Peyer's patch (tissue), 4 donors: Measurements from ENCODE around the gene FGF16. TPM values are rescaled to one million over a fixed set of nuclear protein-coding genes. Genes with fewer than 3 reads are reported as not detected.
"Not testable (repeated sequence)": the region's sequence is repeated elsewhere in the genome, so short reads cannot be mapped to it uniquely, and the experiment has no call there.

Source experiments
- DNase-seq, 3 donors: peaks; one replicate each; pipeline ENCODE4 v3.0.0-alpha.2; 2017 to 2019
- H3K27ac ChIP-seq, 4 donors: fragments of 200-600 bp; sonication (generic); one replicate each; pipeline ENCODE4 v1.5.1; 2016 to 2019
- H3K27me3 ChIP-seq, 2 donors: fragments of 200-600 bp; sonication (generic); one replicate each; pipeline ENCODE4 v1.5.1; 2019
- H3K36me3 ChIP-seq, 3 donors: fragments of 200-600 bp; sonication (generic); one replicate each; pipeline ENCODE4 v1.5.1; 2016 to 2019
- H3K4me1 ChIP-seq, 4 donors: fragments of 200-600 bp; sonication (generic); one replicate each; pipeline ENCODE4 v1.5.1; 2016 to 2019
- H3K4me3 ChIP-seq, 4 donors: fragments of 200-600 bp; sonication (generic); 1 replicate in 3 of 4; 2 replicates in 1 of 4; pipeline ENCODE4 v1.5.1; 2016 to 2019; ENCODE audit warnings: mild to moderate bottlenecking in 1 of 4
- H3K9me3 ChIP-seq, 4 donors: fragments of 200-600 bp; sonication (generic); one replicate each; pipeline ENCODE4 v1.5.1; 2016 to 2019; ENCODE audit warnings: mild to moderate bottlenecking in 1 of 4
- CTCF ChIP-seq, 6 experiments: fragments of 450-650 bp in 4 of 6; fragments of 200-600 bp in 2 of 6; sonication (generic) in 1 of 6; IDR thresholded peaks; one replicate each; pipeline ENCODE4 v1.5.1; 2017 to 2019; ENCODE audit warnings: antibody characterized with exemption in 6 of 6, mild to moderate bottlenecking in 3 of 6, moderate library complexity in 1 of 6
- POLR2A ChIP-seq, 2 donors: fragments of 450-650 bp; IDR thresholded peaks; one replicate each; pipeline ENCODE4 v1.5.1; 2017; ENCODE audit warnings: antibody characterized with exemption in 2 of 2, mild to moderate bottlenecking in 2 of 2, moderate library complexity in 2 of 2
- total RNA-seq, 4 donors: library from RNA; depleted of rRNA; stranded (reverse); fragments of >200 nt; gene quantifications; one replicate each; pipeline ENCODE4 v1.1.0, GENCODE V29; 2016

FGF16 gene
- total RNA-seq, result not detected

DNA sequence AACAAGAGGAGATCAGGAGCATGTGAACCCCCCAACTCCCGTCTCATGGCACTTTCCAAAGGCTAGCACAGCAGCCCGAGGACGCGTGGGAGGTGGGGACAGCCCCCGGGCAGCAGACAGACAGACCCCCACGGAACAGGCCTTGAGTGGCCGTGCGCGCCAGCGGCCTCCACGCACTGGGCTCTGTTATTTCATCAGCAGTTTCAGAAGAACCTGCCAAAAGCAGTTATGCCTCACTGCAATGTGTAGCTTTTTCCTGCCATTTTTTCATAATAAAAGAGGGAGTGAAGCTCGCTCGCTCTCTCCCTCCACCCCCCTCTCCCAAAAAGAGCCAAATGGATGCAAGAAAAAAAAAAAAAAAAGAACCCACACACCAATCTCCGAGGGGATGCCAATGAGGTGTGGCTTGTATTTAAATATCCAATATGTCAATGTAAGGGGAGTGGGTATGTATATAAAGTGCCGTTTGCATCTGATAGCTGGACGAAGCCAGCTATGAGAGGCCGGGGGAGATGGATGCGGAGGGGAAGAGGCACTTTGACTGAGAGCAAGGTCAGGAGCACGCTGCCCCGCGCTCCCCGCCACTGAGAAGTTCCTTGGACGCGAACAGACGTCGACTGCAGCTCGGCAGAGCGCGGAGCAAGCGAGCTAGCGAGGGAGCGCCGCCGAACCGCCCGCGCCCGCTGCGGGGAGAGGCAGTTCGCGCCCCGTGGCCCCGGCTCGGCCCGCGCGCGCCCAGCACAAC, at the start of gene FGF16:
Gene FGF16 (plus strand): TSS at position 482 of the 745 bp plus-strand sequence. CDS start 286 bp downstream, outside the sequence.
- Histone ChIP-seq H3K4me1 (no peaks in the 10 kb centered on the region), H3K4me3 (peak within 1 kb of the TSS; percentile 7 to 46 (median 32)), H3K9me3 (no peaks in the 10 kb centered on the region), H3K27ac (no peak within 1 kb of the TSS), H3K27me3 (no peaks in the 10 kb centered on the region), H3K36me3 (no peaks in the 10 kb centered on the region)
- TF ChIP-seq CTCF (IDR thresholded peaks at IDR 0.05), result no peak
- no peak for TF ChIP-seq POLR2A (IDR thresholded peaks at IDR 0.05)
- no peak for DNase-seq

DNA sequence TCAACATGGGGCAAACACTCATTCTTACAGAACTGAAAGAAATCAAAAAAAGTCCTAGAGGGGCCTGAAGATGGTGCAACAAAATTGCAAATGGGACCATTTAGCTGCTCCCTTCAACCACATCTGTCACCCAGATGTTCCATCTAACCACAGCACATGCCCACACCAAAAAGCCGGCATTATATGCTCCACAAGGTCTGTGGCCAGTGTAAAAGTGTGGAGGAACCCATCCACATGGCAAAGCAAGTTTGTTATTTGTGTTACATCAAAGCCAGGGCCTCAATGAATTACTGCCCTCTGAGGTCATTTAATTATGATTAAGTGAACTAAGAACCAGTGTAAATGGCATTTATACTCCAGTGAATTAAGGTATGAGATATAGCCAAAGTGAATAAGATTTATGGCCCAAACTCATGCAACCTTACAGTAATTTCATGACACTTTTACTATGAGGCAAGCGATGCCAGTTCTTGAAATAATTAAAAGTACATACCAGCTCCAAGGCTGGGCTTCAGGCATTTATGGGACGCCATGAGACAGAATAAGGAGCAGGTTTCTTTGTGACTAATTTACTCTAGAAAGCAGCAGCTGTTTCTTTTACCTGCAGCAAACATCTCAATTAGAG, 48.7 kb upstream of the FGF16 start:
- DNase-seq, result no peak
- Histone ChIP-seq H3K4me1 (no peaks in the 10 kb centered on the region), H3K9me3 (no peaks in the 10 kb centered on the region), H3K4me3 (no peak overlapping the region), H3K36me3 (no peaks in the 10 kb centered on the region), H3K27ac (no peak overlapping the region), H3K27me3 (no peaks in the 10 kb centered on the region)
- TF ChIP-seq CTCF (IDR thresholded peaks at IDR 0.05) (no peak), POLR2A (IDR thresholded peaks at IDR 0.05) (no peak)

DNA sequence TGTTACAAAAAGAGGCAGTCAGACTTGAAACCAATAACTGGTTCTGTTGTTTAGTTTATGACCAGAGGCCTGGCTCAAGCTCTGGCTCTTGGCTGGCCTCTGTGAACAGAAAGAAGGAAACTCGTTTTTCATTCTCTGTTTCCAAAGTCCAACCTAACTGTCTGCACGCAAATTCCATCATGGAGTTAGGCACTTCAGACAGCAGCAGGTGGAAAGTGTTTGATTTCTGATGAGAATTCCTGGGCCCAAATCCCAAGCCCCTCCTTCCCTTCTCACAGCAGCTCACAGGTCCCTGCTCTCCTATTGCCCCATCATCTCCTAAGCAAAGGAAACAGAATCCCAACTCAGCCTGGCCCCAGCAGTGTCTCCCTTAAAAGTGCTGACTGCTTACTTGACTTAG, 42.8 kb upstream of the FGF16 start:
- H3K27ac ChIP-seq, result no peak overlapping the region
- no peak overlapping the region for H3K4me3 ChIP-seq
- no peaks in the 10 kb centered on the region for H3K9me3 ChIP-seq
- no peaks in the 10 kb centered on the region for H3K4me1 ChIP-seq
- H3K27me3 ChIP-seq, result no peaks in the 10 kb centered on the region
- TF ChIP-seq CTCF (IDR thresholded peaks at IDR 0.05) (no peak), POLR2A (IDR thresholded peaks at IDR 0.05) (no peak)
- H3K36me3 ChIP-seq, result no peaks in the 10 kb centered on the region
- no peak for DNase-seq

- not testable (repeated sequence) for H3K36me3 ChIP-seq, H3K27ac ChIP-seq, H3K4me3 ChIP-seq, H3K4me1 ChIP-seq, H3K27me3 ChIP-seq, H3K9me3 ChIP-seq, DNase-seq
These were observed 39.4 kb upstream of the FGF16 start for GRCh38 chrX:77407821-77408220.

- no peaks in the 10 kb centered on the region for H3K36me3 ChIP-seq
- DNase-seq, result no peak
- TF ChIP-seq POLR2A (IDR thresholded peaks at IDR 0.05) (no peak), CTCF (IDR thresholded peaks at IDR 0.05) (no peak)
These were observed 34.6 kb upstream of the FGF16 start for GRCh38 chrX:77412631-77413030.

GRCh38 chrX:77415161-77415560, 32.0 kb upstream of the FGF16 start:
- H3K9me3 ChIP-seq, result no peaks in the 10 kb centered on the region
- H3K27me3 ChIP-seq, result no peaks in the 10 kb centered on the region
- H3K4me1 ChIP-seq, result no peaks in the 10 kb centered on the region
- TF ChIP-seq CTCF (IDR thresholded peaks at IDR 0.05) (no peak), POLR2A (IDR thresholded peaks at IDR 0.05) (no peak)
- no peak overlapping the region for H3K27ac ChIP-seq
- no peak for DNase-seq
- no peak overlapping the region for H3K4me3 ChIP-seq
- no peaks in the 10 kb centered on the region for H3K36me3 ChIP-seq

More at GRCh38 chrX:77412631-77413030, 34.6 kb upstream of the FGF16 start:
- H3K27ac ChIP-seq, result no peak overlapping the region
- no peaks in the 10 kb centered on the region for H3K9me3 ChIP-seq
- H3K4me1 ChIP-seq, result no peaks in the 10 kb centered on the region
- no peaks in the 10 kb centered on the region for H3K27me3 ChIP-seq
- H3K4me3 ChIP-seq, result no peak overlapping the region
